ENCODE data around the gene HOXA4. TPM values are rescaled to one million over a fixed set of nuclear protein-coding genes. Genes with fewer than 3 reads are reported as not detected.

The HOXA4 gene
- total and polyA plus RNA-seq, 2 donors (not counting 1 experiment from before 2014, with no cell fraction given) = 0.33 to 3.6 TPM

DNA sequence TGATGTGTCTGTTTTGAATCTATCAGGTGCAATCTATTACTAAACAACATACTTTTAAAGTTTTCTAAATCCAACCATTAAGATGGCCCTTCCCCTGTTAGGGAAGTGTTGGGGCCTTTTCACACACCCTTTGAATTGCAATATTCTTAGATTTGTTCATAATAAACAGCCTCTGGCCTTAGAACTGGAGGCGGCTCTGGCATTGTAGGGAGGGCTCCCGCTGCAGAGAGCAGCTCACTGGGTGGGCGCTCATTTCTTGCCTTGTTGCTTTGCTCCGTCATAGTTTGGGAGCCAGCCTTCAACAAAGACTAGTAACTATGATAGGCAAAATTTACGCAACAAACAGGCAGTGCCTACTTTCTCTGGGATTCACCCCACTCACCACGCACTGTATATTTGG, 47.8 kb upstream of the HOXA4 start:
- H3K27ac ChIP-seq (ENCODE audit: insufficient read depth, low read length) = no peak overlapping the region
- H3K36me3 ChIP-seq (ENCODE audit: control insufficient read depth, insufficient read depth, low read length) = no peaks in the 10 kb centered on the region
- no peak overlapping the region for H3K4me2 ChIP-seq (ENCODE audit: extremely low read depth, insufficient read depth, low read length)
- H3K79me2 ChIP-seq (ENCODE audit: control insufficient read depth, insufficient read depth, low read length) = no peaks in the 10 kb centered on the region
- H3K9me3 ChIP-seq (ENCODE audit: control insufficient read depth, insufficient read depth, low read depth, low read length) = no peaks in the 10 kb centered on the region
- no peaks in the 10 kb centered on the region for H4K20me1 ChIP-seq (ENCODE audit: control insufficient read depth, extremely low read depth, insufficient read depth, low read length)
- H3K9ac ChIP-seq (ENCODE audit: insufficient read depth, low read length) = no peak overlapping the region
- H3K4me3 ChIP-seq (replicated peaks in 1 of 4; ENCODE audit: control extremely low read depth in 1 of 4, insufficient read depth in 1 of 4, low read depth in 3 of 4, low read length in 4 of 4) = no peak overlapping the region
- peaks cover 51% of the 10 kb centered on the region for H3K27me3 ChIP-seq (ENCODE audit: control insufficient read depth, insufficient read depth, low read length)
- no peaks in the 10 kb centered on the region for H3K4me1 ChIP-seq (ENCODE audit: control insufficient read depth, extremely low read depth, insufficient read depth, low read length)
- H2AFZ ChIP-seq (ENCODE audit: low read length) = no peak overlapping the region
- TF ChIP-seq, protein P1, sequence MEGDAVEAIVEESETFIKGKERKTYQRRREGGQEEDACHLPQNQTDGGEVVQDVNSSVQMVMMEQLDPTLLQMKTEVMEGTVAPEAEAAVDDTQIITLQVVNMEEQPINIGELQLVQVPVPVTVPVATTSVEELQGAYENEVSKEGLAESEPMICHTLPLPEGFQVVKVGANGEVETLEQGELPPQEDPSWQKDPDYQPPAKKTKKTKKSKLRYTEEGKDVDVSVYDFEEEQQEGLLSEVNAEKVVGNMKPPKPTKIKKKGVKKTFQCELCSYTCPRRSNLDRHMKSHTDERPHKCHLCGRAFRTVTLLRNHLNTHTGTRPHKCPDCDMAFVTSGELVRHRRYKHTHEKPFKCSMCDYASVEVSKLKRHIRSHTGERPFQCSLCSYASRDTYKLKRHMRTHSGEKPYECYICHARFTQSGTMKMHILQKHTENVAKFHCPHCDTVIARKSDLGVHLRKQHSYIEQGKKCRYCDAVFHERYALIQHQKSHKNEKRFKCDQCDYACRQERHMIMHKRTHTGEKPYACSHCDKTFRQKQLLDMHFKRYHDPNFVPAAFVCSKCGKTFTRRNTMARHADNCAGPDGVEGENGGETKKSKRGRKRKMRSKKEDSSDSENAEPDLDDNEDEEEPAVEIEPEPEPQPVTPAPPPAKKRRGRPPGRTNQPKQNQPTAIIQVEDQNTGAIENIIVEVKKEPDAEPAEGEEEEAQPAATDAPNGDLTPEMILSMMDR (conservative IDR thresholded peaks at IDR 0.05 in 1 of 2, IDR thresholded peaks at IDR 0.05 in 1 of 2; ENCODE audit: low read depth in 1 of 2, low read length in 2 of 2) = no peak
- TF ChIP-seq EZH2 (IDR thresholded peaks at IDR 0.05; ENCODE audit: low read length, missing control alignments) = no peak
- DNase-seq (ENCODE audit: low read depth in 2 of 2) = no peak

DNA sequence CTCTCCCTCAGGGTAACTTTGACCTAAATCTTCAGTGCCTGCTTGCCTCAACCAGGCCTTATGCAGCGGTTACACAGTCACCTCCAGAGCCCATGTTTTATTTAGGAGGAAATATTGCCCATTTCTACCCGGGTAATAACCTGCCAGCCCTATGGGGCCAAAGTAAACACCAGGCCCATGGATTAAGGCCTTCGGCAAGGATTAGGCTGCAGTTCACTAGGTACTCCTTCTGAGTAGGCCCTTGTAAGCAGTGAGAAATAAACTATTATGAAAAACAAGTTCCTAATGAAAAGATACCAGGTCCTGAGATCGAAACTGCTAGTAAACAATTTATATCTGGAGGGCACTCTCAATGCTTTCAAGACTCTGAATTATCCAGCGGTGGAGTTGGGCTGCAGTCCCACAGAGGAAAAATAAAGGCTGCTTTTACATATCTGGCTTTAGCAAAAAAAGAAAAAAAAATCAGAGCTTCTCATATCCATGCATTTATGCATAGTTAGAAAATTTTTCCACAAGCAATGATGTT, 47.3 kb upstream of the HOXA4 start:
- Histone ChIP-seq H3K4me3 (replicated peaks in 1 of 4; ENCODE audit: control extremely low read depth in 1 of 4, insufficient read depth in 1 of 4, low read depth in 3 of 4, low read length in 4 of 4) (no peak overlapping the region), H3K27ac (ENCODE audit: insufficient read depth, low read length) (no peak overlapping the region), H3K4me2 (ENCODE audit: extremely low read depth, insufficient read depth, low read length) (no peak overlapping the region), H3K27me3 (ENCODE audit: control insufficient read depth, insufficient read depth, low read length) (peaks cover 51% of the 10 kb centered on the region), H3K4me1 (ENCODE audit: control insufficient read depth, extremely low read depth, insufficient read depth, low read length) (no peaks in the 10 kb centered on the region), H3K9me3 (ENCODE audit: control insufficient read depth, insufficient read depth, low read depth, low read length) (no peaks in the 10 kb centered on the region), H2AFZ (ENCODE audit: low read length) (no peak overlapping the region), H3K9ac (ENCODE audit: insufficient read depth, low read length) (no peak overlapping the region), H3K36me3 (ENCODE audit: control insufficient read depth, insufficient read depth, low read length) (no peaks in the 10 kb centered on the region), H4K20me1 (ENCODE audit: control insufficient read depth, extremely low read depth, insufficient read depth, low read length) (no peaks in the 10 kb centered on the region), H3K79me2 (ENCODE audit: control insufficient read depth, insufficient read depth, low read length) (no peaks in the 10 kb centered on the region)
- TF ChIP-seq EZH2 (IDR thresholded peaks at IDR 0.05; ENCODE audit: low read length, missing control alignments) = no peak
- TF ChIP-seq, protein P1 (conservative IDR thresholded peaks at IDR 0.05 in 1 of 2, IDR thresholded peaks at IDR 0.05 in 1 of 2; ENCODE audit: low read depth in 1 of 2, low read length in 2 of 2) = no peak
- no peak for DNase-seq (ENCODE audit: low read depth in 2 of 2)

DNA sequence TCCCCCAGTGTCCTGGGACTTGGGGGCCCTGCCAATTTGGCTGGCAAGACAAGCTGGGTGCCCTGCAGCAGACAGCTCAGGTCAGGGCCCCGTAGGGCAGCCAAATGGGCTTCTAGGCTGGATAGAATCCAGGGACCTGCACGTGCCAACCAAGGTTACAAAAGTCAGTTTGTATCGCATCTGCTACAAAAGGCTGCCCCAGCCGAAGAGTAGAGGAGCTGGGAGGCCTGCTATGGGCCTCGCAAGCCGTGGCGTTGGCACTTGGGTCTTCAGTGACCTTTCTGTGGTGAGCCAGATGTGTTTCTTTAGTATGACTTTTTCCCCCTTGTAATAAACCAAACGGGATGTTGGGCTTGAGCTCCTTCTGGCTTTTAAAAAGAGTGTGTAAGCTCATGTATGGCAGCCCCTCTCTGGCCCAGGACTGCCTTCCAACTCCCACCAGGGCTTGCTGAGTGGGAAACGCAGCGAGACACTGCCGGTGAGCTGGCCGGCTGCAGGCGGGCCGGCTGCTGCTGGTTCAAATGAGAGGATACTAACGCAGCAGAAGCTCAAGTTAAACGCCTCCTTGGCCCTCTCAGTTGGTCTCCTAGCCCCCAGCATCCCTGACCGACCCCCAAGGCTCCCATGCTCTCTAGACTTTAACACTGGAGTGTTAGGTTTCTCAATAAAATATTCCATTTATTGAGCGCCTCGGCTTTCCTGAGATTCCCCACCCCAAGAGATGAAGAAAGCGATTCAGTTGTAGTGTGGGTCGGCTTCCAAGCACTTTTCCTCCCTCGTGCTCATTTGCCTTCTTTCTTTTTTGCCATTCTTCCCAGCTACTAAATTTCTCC, 46.6 kb upstream of the HOXA4 start:
- TF ChIP-seq, protein P1 (conservative IDR thresholded peaks at IDR 0.05 in 1 of 2, IDR thresholded peaks at IDR 0.05 in 1 of 2; ENCODE audit: low read depth in 1 of 2, low read length in 2 of 2) = no peak
- TF ChIP-seq EZH2 (IDR thresholded peaks at IDR 0.05; ENCODE audit: low read length, missing control alignments) = no peak
- no peak overlapping the region for H2AFZ ChIP-seq (ENCODE audit: low read length)
- H3K9me3 ChIP-seq (ENCODE audit: control insufficient read depth, insufficient read depth, low read depth, low read length) = no peaks in the 10 kb centered on the region
- no peak overlapping the region for H3K4me3 ChIP-seq (replicated peaks in 1 of 4; ENCODE audit: control extremely low read depth in 1 of 4, insufficient read depth in 1 of 4, low read depth in 3 of 4, low read length in 4 of 4)
- no peak overlapping the region for H3K27ac ChIP-seq (ENCODE audit: insufficient read depth, low read length)
- no peaks in the 10 kb centered on the region for H3K36me3 ChIP-seq (ENCODE audit: control insufficient read depth, insufficient read depth, low read length)
- H4K20me1 ChIP-seq (ENCODE audit: control insufficient read depth, extremely low read depth, insufficient read depth, low read length) = no peaks in the 10 kb centered on the region
- H3K9ac ChIP-seq (ENCODE audit: insufficient read depth, low read length) = no peak overlapping the region
- no peaks in the 10 kb centered on the region for H3K4me1 ChIP-seq (ENCODE audit: control insufficient read depth, extremely low read depth, insufficient read depth, low read length)
- H3K4me2 ChIP-seq (ENCODE audit: extremely low read depth, insufficient read depth, low read length) = no peak overlapping the region
- no peak for DNase-seq (ENCODE audit: low read depth in 2 of 2)
- no peaks in the 10 kb centered on the region for H3K79me2 ChIP-seq (ENCODE audit: control insufficient read depth, insufficient read depth, low read length)
- peaks cover 51% of the 10 kb centered on the region for H3K27me3 ChIP-seq (ENCODE audit: control insufficient read depth, insufficient read depth, low read length)

All from fibroblast of lung (primary cell).